ENCODE results near the gene KATNAL2.

The KATNAL2 gene

DNA sequence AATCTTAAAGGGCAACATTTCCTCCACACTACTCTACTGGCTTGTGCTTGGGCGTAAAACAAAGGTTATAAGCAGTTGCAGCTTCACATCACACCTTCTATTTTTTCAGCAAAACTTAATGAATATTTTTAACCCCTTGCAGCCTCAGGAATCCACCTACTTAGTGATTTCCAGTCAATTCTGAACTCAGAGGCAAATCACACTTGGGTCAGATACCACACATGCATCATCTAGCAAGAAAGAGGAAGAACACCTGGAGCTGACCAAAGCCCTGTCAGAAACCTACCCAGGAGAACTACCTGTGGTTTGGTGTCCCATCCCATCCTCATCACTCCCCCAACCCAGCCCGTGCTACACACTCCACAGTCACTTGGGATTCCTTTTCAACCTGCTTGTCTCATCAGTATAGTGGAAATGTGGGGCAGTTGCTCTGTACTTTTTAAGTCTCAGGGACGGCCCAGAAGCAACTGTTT is 25.6 kb upstream of the KATNAL2 start:
- peak; percentile 87 for DNase-seq (ENCODE audit: low read depth)
- TF ChIP-seq, protein P1, sequence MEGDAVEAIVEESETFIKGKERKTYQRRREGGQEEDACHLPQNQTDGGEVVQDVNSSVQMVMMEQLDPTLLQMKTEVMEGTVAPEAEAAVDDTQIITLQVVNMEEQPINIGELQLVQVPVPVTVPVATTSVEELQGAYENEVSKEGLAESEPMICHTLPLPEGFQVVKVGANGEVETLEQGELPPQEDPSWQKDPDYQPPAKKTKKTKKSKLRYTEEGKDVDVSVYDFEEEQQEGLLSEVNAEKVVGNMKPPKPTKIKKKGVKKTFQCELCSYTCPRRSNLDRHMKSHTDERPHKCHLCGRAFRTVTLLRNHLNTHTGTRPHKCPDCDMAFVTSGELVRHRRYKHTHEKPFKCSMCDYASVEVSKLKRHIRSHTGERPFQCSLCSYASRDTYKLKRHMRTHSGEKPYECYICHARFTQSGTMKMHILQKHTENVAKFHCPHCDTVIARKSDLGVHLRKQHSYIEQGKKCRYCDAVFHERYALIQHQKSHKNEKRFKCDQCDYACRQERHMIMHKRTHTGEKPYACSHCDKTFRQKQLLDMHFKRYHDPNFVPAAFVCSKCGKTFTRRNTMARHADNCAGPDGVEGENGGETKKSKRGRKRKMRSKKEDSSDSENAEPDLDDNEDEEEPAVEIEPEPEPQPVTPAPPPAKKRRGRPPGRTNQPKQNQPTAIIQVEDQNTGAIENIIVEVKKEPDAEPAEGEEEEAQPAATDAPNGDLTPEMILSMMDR (IDR thresholded peaks at IDR 0.05; ENCODE audit: insufficient read depth, low read depth, low read length, missing control alignments), result no peak
- no peak overlapping the region for H3K4me3 ChIP-seq (ENCODE audit: low read depth, low read length)

DNA sequence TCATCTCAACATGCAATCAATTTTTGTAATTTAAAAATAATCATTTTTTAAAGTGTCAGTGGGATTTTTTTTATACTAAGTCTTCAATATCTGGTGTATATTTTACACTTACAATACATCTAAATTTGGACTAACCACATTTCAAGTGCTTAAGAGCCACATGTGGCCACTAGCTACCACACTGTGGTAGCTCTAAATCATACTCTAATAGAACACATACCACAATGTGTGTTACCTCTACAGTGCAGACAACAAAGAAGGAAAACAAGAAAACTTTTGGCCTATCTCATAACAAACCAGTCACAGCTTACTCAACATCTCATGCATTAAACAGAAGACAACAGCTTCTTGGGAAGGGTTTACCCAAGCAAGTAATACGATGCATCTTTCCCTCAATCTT is 24.6 kb upstream of the KATNAL2 start:
- H3K4me3 ChIP-seq (ENCODE audit: low read depth, low read length), result no peak overlapping the region
- TF ChIP-seq, protein P1 (IDR thresholded peaks at IDR 0.05; ENCODE audit: insufficient read depth, low read depth, low read length, missing control alignments), result no peak
- peak; percentile 76 for DNase-seq (ENCODE audit: low read depth)

DNA sequence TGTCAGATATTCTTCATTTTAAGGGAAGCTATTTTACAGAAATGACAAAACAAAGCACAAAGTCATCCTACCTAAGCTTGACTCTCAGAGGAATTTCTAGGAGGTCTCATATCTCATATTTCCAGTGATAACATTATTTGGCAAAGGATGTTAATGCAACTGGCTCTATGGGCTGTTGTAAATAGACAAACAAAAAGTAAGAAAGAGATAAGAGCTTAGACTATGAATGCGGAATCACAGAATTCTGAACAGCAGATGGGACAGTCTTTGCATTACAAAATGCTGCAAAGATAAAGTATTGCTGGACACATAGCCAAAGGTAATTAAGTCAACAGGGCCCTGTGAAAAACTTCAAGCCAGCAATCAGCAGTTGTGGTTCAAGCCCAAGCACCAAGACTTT is 24.0 kb upstream of the KATNAL2 start:
- TF ChIP-seq, protein P1 (IDR thresholded peaks at IDR 0.05; ENCODE audit: insufficient read depth, low read depth, low read length, missing control alignments), result no peak
- no peak overlapping the region for H3K4me3 ChIP-seq (ENCODE audit: low read depth, low read length)
- no peak for DNase-seq (ENCODE audit: low read depth)

DNA sequence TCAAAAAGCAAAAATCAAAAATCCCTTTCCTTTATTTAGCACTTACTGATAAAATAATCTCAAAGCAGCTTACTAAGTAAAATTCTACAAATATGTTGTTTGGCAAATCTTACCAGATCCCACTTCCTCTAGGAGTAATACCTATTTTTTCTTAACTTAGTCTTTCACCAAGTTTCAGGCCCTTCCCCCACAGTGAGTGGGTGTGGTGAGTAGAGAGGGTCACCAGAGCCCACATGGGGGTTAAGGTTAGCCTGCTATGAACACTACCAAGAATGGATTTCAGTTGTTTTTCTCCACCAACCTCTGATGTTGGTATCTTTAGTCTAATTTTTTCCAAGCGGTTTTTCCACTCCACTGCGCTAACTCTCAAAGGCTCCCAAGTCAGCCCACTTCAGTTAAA is 23.3 kb upstream of the KATNAL2 start:
- TF ChIP-seq, protein P1 (IDR thresholded peaks at IDR 0.05; ENCODE audit: insufficient read depth, low read depth, low read length, missing control alignments), result no peak
- no peak overlapping the region for H3K4me3 ChIP-seq (ENCODE audit: low read depth, low read length)
- DNase-seq (ENCODE audit: low read depth), result no peak

DNA sequence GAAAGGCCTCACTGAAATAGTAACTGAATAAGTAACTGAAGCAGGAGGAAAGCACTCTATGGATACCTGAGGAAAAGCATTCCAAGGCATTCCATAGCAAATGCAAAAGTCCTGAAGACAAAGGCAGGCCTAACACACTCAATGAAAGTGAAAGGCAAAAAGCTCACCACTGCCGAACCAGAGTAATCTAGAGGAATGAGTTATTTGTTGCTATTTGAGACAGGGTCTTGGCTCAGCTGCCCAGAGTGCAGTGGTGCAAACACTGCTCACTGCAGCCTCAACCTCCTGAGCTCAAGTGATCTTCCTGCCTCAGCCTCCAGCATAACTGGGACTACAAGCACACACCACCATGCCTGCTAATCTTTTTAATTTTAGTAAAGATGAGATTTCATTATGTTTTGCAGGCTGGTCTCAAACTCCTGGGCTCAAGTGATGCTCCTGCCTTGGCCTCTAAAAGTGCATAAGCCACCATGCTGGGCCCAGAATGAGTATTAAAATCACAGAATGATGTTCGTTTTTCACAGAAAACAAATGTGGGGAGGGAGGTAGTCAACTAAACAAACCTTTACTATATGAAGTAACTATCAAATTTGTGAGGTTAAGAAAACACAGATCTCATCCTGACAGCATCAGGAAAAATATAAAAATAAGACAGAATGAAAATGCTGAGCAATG is 18.0 kb upstream of the KATNAL2 start:
- peak; percentile 59 for DNase-seq (ENCODE audit: low read depth)
- TF ChIP-seq, protein P1 (IDR thresholded peaks at IDR 0.05; ENCODE audit: insufficient read depth, low read depth, low read length, missing control alignments), result no peak
- H3K4me3 ChIP-seq (ENCODE audit: low read depth, low read length), result no peak overlapping the region

DNA sequence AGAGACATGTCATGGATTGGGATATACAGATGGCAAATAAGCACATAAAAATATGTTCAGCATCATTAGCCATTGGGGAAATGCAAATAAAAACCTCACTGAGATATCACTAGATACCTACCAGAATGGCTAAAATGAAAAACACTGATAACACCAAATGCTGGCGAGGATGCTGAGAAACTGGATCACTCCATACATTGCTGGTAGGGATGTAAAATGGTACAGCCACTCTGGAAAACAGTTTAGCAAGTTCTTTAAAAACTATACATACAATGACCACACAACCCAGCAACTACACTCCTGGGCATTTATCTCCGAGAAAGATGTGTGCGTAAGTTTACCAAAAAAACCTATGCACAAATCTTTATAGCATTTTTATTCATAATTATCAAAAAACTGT is 14.0 kb upstream of the KATNAL2 start:
- no peak for DNase-seq (ENCODE audit: low read depth)
- TF ChIP-seq, protein P1 (IDR thresholded peaks at IDR 0.05; ENCODE audit: insufficient read depth, low read depth, low read length, missing control alignments), result no peak
- no peak overlapping the region for H3K4me3 ChIP-seq (ENCODE audit: low read depth, low read length)

DNA sequence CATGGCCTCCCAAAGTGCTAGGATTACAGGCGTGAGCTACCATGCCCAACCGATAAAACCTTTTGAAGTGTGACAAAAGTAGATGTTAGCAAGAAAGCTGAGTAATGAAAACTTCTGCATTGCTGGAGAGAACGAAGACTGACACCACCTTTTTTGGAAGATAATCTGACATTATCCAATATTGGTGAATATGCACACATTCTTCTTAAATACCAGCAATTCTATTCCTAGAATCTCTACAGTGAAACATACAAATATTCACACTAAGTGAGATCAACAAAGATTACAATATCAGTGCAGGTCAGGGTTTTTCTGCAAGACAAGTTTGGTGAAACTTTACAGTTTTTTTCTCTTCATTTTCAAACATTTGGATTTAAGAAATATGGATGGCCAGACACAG is 7.9 kb upstream of the KATNAL2 start:
- no peak overlapping the region for H3K4me3 ChIP-seq (ENCODE audit: low read depth, low read length)
- no peak for DNase-seq (ENCODE audit: low read depth)
- TF ChIP-seq, protein P1 (IDR thresholded peaks at IDR 0.05; ENCODE audit: insufficient read depth, low read depth, low read length, missing control alignments), result no peak

Measured in GM12865 (cell line).